HEK293T (cell line): ENCODE data around the gene MAGEF1.

Experiments
- BHLHE40 ChIP-seq: fragments of 450-650 bp; IDR thresholded peaks from 2 replicates; pipeline ENCODE4 v1.6.1; 2016; ENCODE audit warnings: mild to moderate bottlenecking, moderate library complexity, borderline replicate concordance
- CTBP1 ChIP-seq: fragments of 450-650 bp; IDR thresholded peaks from 2 replicates; pipeline ENCODE4 v1.6.1; 2016; ENCODE audit warnings: borderline replicate concordance
- FOXA1 ChIP-seq: fragments of 450-650 bp; IDR thresholded peaks from 2 replicates; pipeline ENCODE4 v1.6.1; 2016; ENCODE audit warnings: mild to moderate bottlenecking
- FOXK2 ChIP-seq: fragments of 450-650 bp; IDR thresholded peaks from 2 replicates; pipeline ENCODE4 v1.6.1; 2016; ENCODE audit warnings: mild to moderate bottlenecking
- FOXM1 ChIP-seq: fragments of 450-650 bp; IDR thresholded peaks from 2 replicates; pipeline ENCODE4 v1.6.1; 2017; ENCODE audit warnings: mild to moderate bottlenecking, borderline replicate concordance
- HDGF ChIP-seq: fragments of 450-650 bp; IDR thresholded peaks from 2 replicates; pipeline ENCODE4 v1.6.1; 2017; ENCODE audit warnings: antibody characterized with exemption, borderline replicate concordance
- LEF1 ChIP-seq: fragments of 450-650 bp; IDR thresholded peaks from 2 replicates; pipeline ENCODE4 v1.6.1; 2017; ENCODE audit warnings: mild to moderate bottlenecking, borderline replicate concordance
- NFRKB ChIP-seq: fragments of 450-650 bp; IDR thresholded peaks from 2 replicates; pipeline ENCODE4 v1.6.1; 2016; ENCODE audit warnings: mild to moderate bottlenecking, moderate library complexity
- PKNOX1 ChIP-seq: fragments of 450-650 bp; IDR thresholded peaks from 2 replicates; pipeline ENCODE4 v1.6.1; 2016
- SUZ12 ChIP-seq: fragments of 450-650 bp; IDR thresholded peaks from 2 replicates; pipeline ENCODE4 v1.6.1; 2016; ENCODE audit warnings: mild to moderate bottlenecking
- TARDBP ChIP-seq: fragments of 450-650 bp; IDR thresholded peaks from 2 replicates; pipeline ENCODE4 v1.6.1; 2016
- ZNF384 ChIP-seq: fragments of 450-650 bp; IDR thresholded peaks from 2 replicates; pipeline ENCODE4 v1.6.1; 2016

GRCh38 chr3:184733971-184734608 lies 22.2 kb upstream of the MAGEF1 start:
- TF ChIP-seq BHLHE40 (no peak), HDGF (no peak), ZNF384 (no peak), LEF1 (no peak), FOXA1 (no peak), NFRKB (no peak), FOXM1 (no peak), TARDBP (no peak), FOXK2 (no peak), PKNOX1 (no peak), SUZ12 (no peak), CTBP1 (no peak)
